HEK293T (cell line): ENCODE data around the gene HS6ST1.

ENCODE experiments used
- CTCF ChIA-PET: fragments of 350-600 bp; formaldehyde crosslinking; extraction: SDS; loops from one replicate; lab custom pipeline; 2021; ENCODE audit warnings: antibody characterized with exemption, inconsistent platforms; lab: Yijun Ruan, JAX
- POLR2A ChIA-PET: fragments of 350-600 bp; formaldehyde crosslinking; extraction: SDS; loops from one replicate; lab custom pipeline; 2020; ENCODE audit warnings: antibody characterized with exemption, inconsistent platforms; lab: Yijun Ruan, JAX
- DNase-seq: peaks from one replicate; pipeline ENCODE4 v3.0.0; 2012; ENCODE audit warnings: mixed read lengths; ENCODE audit errors: extremely low spot score
- ARNT ChIP-seq: fragments of 450-650 bp; IDR thresholded peaks from 2 replicates; pipeline ENCODE4 v1.6.1; 2017; ENCODE audit warnings: mild to moderate bottlenecking
- BHLHE40 ChIP-seq: fragments of 450-650 bp; IDR thresholded peaks from 2 replicates; pipeline ENCODE4 v1.6.1; 2016; ENCODE audit warnings: mild to moderate bottlenecking, moderate library complexity, borderline replicate concordance
- CTBP1 ChIP-seq: fragments of 450-650 bp; IDR thresholded peaks from 2 replicates; pipeline ENCODE4 v1.6.1; 2016; ENCODE audit warnings: borderline replicate concordance
- ELF4 ChIP-seq: fragments of 450-650 bp; IDR thresholded peaks from 2 replicates; pipeline ENCODE4 v1.6.1; 2017; ENCODE audit warnings: antibody characterized with exemption
- FOXA1 ChIP-seq: fragments of 450-650 bp; IDR thresholded peaks from 2 replicates; pipeline ENCODE4 v1.6.1; 2016; ENCODE audit warnings: mild to moderate bottlenecking
- FOXK2 ChIP-seq: fragments of 450-650 bp; IDR thresholded peaks from 2 replicates; pipeline ENCODE4 v1.6.1; 2016; ENCODE audit warnings: mild to moderate bottlenecking
- FOXM1 ChIP-seq: fragments of 450-650 bp; IDR thresholded peaks from 2 replicates; pipeline ENCODE4 v1.6.1; 2017; ENCODE audit warnings: mild to moderate bottlenecking, borderline replicate concordance
- HDGF ChIP-seq: fragments of 450-650 bp; IDR thresholded peaks from 2 replicates; pipeline ENCODE4 v1.6.1; 2017; ENCODE audit warnings: antibody characterized with exemption, borderline replicate concordance
- L3MBTL2 ChIP-seq: fragments of 450-650 bp; conservative IDR thresholded peaks from 2 replicates; pipeline ENCODE4 v1.6.1; 2016; ENCODE audit warnings: mild to moderate bottlenecking
- LEF1 ChIP-seq: fragments of 450-650 bp; IDR thresholded peaks from 2 replicates; pipeline ENCODE4 v1.6.1; 2017; ENCODE audit warnings: mild to moderate bottlenecking, borderline replicate concordance
- NFRKB ChIP-seq: fragments of 450-650 bp; IDR thresholded peaks from 2 replicates; pipeline ENCODE4 v1.6.1; 2016; ENCODE audit warnings: mild to moderate bottlenecking, moderate library complexity
- PKNOX1 ChIP-seq: fragments of 450-650 bp; IDR thresholded peaks from 2 replicates; pipeline ENCODE4 v1.6.1; 2016
- SP1 ChIP-seq: fragments of 450-650 bp; IDR thresholded peaks from 2 replicates; pipeline ENCODE4 v1.6.1; 2017
- SUZ12 ChIP-seq: fragments of 450-650 bp; IDR thresholded peaks from 2 replicates; pipeline ENCODE4 v1.6.1; 2016; ENCODE audit warnings: mild to moderate bottlenecking
- TARDBP ChIP-seq: fragments of 450-650 bp; IDR thresholded peaks from 2 replicates; pipeline ENCODE4 v1.6.1; 2016
- ZNF384 ChIP-seq: fragments of 450-650 bp; IDR thresholded peaks from 2 replicates; pipeline ENCODE4 v1.6.1; 2016

Gene HS6ST1

GRCh38 chr2:128316777-128317180 is 1.9 kb downstream of the HS6ST1 start:
- ChIA-PET CTCF (interaction anchor here (0.7 kb wide), 1 partner anchor 216 kb away, joined by 3 read pairs; no protein-coding TSS in a partner anchor), POLR2A (no interaction called here)
- DNase-seq, result no peak
- TF ChIP-seq PKNOX1 (no peak), ZNF384 (no peak), SP1 (no peak)

GRCh38 chr2:128315829-128316776 is 2.6 kb downstream of the HS6ST1 start:
- no peak for DNase-seq
- ChIA-PET CTCF (interaction anchor here (0.7 kb wide), 1 partner anchor 215 kb away, joined by 3 read pairs; no protein-coding TSS in a partner anchor), POLR2A (interaction anchor here (1.4 kb wide), 1 partner anchor 9 kb away, joined by 3 read pairs; no protein-coding TSS in a partner anchor)
- TF ChIP-seq BHLHE40 (no peak), SP1 (no peak), ELF4 (no peak), TARDBP (no peak), CTBP1 (no peak), LEF1 (no peak), HDGF (no peak)

GRCh38 chr2:128315122-128315828 is 3.4 kb downstream of the HS6ST1 start:
- POLR2A ChIA-PET, result interaction anchor here (1.4 kb wide), 1 partner anchor 10 kb away, joined by 3 read pairs; no protein-coding TSS in a partner anchor
- no peak for DNase-seq
- no peak for TF ChIP-seq FOXM1
- TF ChIP-seq SUZ12, result no peak
- no peak for TF ChIP-seq ARNT
- CTCF ChIA-PET, result no interaction called here

- ChIA-PET CTCF (no interaction called here), POLR2A (no interaction called here)
- no peak for DNase-seq
- no peak for TF ChIP-seq ZNF384
- no peak for TF ChIP-seq L3MBTL2
- TF ChIP-seq ELF4, result no peak
- TF ChIP-seq CTBP1, result no peak
- no peak for TF ChIP-seq BHLHE40
- TF ChIP-seq HDGF, result no peak
- no peak for TF ChIP-seq SUZ12
- TF ChIP-seq TARDBP, result no peak
- no peak for TF ChIP-seq FOXA1
Observed at GRCh38 chr2:128314348-128315121, 4.1 kb downstream of the HS6ST1 start.

- TF ChIP-seq ARNT (no peak), ZNF384 (no peak), CTBP1 (no peak), LEF1 (no peak), FOXK2 (no peak), TARDBP (no peak), HDGF (no peak), NFRKB (no peak), FOXA1 (no peak), SP1 (no peak), ELF4 (no peak), L3MBTL2 (no peak), BHLHE40 (no peak), SUZ12 (no peak), PKNOX1 (no peak), FOXM1 (no peak)
- CTCF ChIA-PET, result no interaction called here
- POLR2A ChIA-PET, result no interaction called here
- DNase-seq, result no peak
Observed at GRCh38 chr2:128313931-128314347, 4.7 kb downstream of the HS6ST1 start.

- DNase-seq, result no peak
- ChIA-PET CTCF (no interaction called here), POLR2A (no interaction called here)
- TF ChIP-seq SUZ12 (no peak), ARNT (no peak), FOXA1 (no peak), CTBP1 (no peak)
Observed at GRCh38 chr2:128313091-128313836, 5.4 kb downstream of the HS6ST1 start.
